Measurements from ENCODE around the gene HES5. TPM values are rescaled to one million over a fixed set of nuclear protein-coding genes. Genes with fewer than 3 reads are reported as not detected.
A peak's percentile ranks its signal among the peaks of the same experiment; 100 is the strongest.

Gene HES5
- total RNA-seq, 1 donor from 2014 or later = 1.5 TPM

DNA sequence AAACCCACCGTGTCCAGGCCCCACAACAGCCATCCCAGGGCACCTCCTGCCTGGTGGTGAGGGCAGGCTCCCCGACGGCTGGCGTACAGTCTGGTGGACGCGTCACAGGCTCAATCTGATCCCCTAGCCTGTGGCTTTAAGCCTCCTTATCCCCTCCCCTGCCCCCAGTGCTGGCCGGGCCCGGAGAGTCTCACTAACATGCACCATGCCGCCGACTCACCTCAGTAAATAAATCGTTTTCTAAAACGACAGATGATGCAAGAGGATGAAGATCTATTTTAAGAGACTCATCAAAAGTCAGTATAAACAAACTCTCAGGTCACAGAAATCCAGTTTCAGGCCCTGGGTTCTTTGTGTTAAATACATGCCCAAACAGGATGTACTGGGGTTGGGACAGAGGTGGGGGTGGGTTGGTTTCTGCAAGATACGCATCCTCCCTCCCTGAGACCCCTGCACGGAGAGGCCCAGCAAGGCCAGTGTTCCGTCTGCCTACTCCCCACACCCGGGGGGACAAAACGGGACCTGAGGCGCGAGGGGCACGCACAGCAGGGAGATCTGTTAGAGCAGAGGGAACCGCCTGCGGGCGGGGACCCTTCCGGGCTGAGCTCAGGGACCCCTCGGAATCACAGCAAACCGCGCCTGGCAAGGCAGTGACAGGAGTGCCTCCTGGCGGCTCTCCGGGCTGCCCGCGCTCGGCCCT, 6.7 kb downstream of the HES5 start:
- Histone ChIP-seq H3K4me1 (peaks cover 35% of the 10 kb centered on the region), H3K9me3 (no peaks in the 10 kb centered on the region), H3K36me3 (peaks cover 32% of the 10 kb centered on the region), H3K4me3 (peak overlapping the region; percentile 10), H3K27ac (no peak overlapping the region), H3K27me3 (no peaks in the 10 kb centered on the region)
- intact Hi-C loops (cut with DNase I) = no loop called here
- DNase-seq (no peak), ATAC-seq (no peak)
- TF ChIP-seq, protein P1, sequence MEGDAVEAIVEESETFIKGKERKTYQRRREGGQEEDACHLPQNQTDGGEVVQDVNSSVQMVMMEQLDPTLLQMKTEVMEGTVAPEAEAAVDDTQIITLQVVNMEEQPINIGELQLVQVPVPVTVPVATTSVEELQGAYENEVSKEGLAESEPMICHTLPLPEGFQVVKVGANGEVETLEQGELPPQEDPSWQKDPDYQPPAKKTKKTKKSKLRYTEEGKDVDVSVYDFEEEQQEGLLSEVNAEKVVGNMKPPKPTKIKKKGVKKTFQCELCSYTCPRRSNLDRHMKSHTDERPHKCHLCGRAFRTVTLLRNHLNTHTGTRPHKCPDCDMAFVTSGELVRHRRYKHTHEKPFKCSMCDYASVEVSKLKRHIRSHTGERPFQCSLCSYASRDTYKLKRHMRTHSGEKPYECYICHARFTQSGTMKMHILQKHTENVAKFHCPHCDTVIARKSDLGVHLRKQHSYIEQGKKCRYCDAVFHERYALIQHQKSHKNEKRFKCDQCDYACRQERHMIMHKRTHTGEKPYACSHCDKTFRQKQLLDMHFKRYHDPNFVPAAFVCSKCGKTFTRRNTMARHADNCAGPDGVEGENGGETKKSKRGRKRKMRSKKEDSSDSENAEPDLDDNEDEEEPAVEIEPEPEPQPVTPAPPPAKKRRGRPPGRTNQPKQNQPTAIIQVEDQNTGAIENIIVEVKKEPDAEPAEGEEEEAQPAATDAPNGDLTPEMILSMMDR (IDR thresholded peaks at IDR 0.05) = no peak

DNA sequence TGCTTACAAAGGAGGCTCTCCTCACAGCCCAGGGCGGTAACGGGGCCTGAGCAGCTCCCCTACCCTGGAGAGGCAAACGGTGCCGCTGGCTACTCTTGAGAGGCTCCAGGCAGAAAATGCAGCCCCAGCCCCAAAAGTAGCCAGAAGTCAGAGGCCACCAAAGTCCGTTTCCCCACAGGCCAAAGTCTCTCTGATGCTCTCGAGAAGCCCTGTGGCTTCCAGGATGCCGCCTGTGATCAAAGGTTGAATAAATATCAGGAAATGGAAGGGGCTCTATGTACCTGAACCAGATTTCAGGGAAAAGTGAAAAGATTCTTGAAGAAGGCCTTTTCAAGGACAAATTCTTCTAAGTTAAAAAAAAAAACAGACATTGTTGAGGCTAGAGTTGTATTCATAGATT, 7.8 kb downstream of the HES5 start:
- intact Hi-C loops (cut with DNase I) = no loop called here
- Histone ChIP-seq H3K27ac (no peak overlapping the region), H3K9me3 (no peaks in the 10 kb centered on the region), H3K4me3 (no peak overlapping the region), H3K36me3 (peaks cover 43% of the 10 kb centered on the region), H3K27me3 (no peaks in the 10 kb centered on the region), H3K4me1 (peaks cover 35% of the 10 kb centered on the region)
- ATAC-seq (no peak), DNase-seq (no peak)
- TF ChIP-seq, protein P1 (IDR thresholded peaks at IDR 0.05) = no peak

DNA sequence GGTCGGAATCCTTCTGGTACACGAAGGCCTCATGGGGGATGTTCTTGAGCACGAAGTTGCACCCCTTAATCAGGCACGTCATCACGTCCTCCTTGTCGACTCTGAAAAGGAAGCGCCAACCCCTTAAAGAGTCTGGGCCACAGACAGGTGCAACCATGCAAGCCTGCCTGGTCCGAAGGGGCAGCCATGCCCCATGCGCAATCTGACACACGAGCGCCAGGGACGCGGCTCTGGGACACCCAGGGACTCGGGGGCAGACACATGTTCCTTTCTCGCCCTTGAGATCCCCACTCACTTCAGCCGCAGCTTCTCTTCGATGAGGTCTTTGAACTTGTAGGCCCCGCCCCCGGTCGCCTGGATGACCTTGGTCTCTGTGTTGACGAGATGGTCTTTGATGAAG, 9.3 kb downstream of the HES5 start:
- Histone ChIP-seq H3K4me1 (peaks cover 27% of the 10 kb centered on the region), H3K36me3 (peaks cover 56% of the 10 kb centered on the region), H3K9me3 (no peaks in the 10 kb centered on the region), H3K27me3 (no peaks in the 10 kb centered on the region), H3K4me3 (no peak overlapping the region), H3K27ac (no peak overlapping the region)
- ATAC-seq (no peak), DNase-seq (no peak)
- intact Hi-C loops (cut with DNase I) = no loop called here
- TF ChIP-seq, protein P1 (IDR thresholded peaks at IDR 0.05) = no peak

DNA sequence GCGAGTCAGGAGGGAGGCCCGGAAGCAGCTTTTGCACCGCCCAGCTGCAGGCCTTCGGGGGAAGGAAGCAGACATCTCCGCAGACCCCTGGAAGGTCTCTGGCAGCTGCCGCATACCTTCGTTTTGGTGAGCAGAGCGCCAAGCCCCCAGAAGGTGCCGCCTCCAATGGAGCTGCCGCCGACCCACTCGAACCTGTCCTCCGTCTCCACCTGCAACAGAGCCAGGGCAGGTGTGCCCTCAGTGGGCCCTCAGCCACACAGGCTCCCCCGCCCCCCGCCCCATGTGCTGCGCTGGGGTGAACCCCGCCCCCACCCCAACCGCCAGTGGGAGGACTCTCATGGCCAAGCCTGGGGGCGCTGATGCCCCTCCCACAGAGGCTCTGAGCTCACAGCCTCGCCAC, 9.9 kb downstream of the HES5 start:
- no peak overlapping the region for H3K27ac ChIP-seq
- no peak for ATAC-seq
- intact Hi-C loops (cut with DNase I) = no loop called here
- peaks cover 61% of the 10 kb centered on the region for H3K36me3 ChIP-seq
- H3K27me3 ChIP-seq = no peaks in the 10 kb centered on the region
- TF ChIP-seq, protein P1 (IDR thresholded peaks at IDR 0.05) = no peak
- peaks cover 21% of the 10 kb centered on the region for H3K4me1 ChIP-seq
- H3K4me3 ChIP-seq = no peak overlapping the region
- no peaks in the 10 kb centered on the region for H3K9me3 ChIP-seq
- DNase-seq = no peak

DNA sequence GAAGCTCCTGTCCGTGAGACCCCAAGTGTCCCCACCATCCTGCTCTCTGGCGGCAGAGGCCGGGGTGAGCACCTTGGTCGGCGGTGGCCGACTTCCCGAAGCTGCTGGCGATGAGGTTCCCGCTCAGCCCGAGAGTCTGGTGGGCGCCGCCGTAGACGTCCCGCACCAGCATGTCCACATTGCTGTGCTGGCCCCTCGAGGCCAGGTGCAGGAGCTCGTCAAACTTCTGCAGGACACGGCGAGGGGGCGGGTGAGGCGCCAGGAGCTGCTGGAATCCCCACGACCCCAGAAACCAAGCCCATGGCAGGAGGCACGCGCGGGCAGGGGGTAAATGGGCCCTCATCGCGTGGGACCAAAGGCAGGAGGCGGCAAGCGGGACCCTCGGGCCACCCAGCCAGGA, 10.3 kb downstream of the HES5 start:
- Histone ChIP-seq H3K9me3 (no peaks in the 10 kb centered on the region), H3K4me3 (no peak overlapping the region), H3K36me3 (peaks cover 66% of the 10 kb centered on the region), H3K27ac (no peak overlapping the region), H3K27me3 (no peaks in the 10 kb centered on the region), H3K4me1 (peaks cover 16% of the 10 kb centered on the region)
- ATAC-seq (no peak), DNase-seq (no peak)
- intact Hi-C loops (cut with DNase I) = no loop called here
- TF ChIP-seq, protein P1 (IDR thresholded peaks at IDR 0.05) = no peak
